ENCODE data around the gene SH3BP1. TPM values are rescaled to one million over a fixed set of nuclear protein-coding genes. Genes with fewer than 3 reads are reported as not detected.

SH3BP1 gene
- total and polyA plus RNA-seq, 2 of the 8 experiments (the other 6 are each of a cell fraction or from before 2014, with no cell fraction given), result 23.9 to 40.3 TPM

- no peak for TF ChIP-seq HDAC6 (IDR thresholded peaks at IDR 0.05; ENCODE audit: low read depth, low read length)
- no peak for TF ChIP-seq NANOG (IDR thresholded peaks at IDR 0.05; ENCODE audit: insufficient read depth, low read depth, low read length, poor library complexity, severe bottlenecking)
- TF ChIP-seq ASH2L (IDR thresholded peaks at IDR 0.05; ENCODE audit: low read length), result no peak
- no peak for TF ChIP-seq SIN3A (conservative IDR thresholded peaks at IDR 0.05 in 1 of 2, IDR thresholded peaks at IDR 0.05 in 1 of 2; ENCODE audit: low read depth in 1 of 2, low read length in 2 of 2)
Measured at GRCh38 chr22:37650463-37651136, 11.1 kb downstream of the SH3BP1 start (continued).

All from H1 (cell line).